ENCODE data around the gene PIGR.

PIGR gene

DNA sequence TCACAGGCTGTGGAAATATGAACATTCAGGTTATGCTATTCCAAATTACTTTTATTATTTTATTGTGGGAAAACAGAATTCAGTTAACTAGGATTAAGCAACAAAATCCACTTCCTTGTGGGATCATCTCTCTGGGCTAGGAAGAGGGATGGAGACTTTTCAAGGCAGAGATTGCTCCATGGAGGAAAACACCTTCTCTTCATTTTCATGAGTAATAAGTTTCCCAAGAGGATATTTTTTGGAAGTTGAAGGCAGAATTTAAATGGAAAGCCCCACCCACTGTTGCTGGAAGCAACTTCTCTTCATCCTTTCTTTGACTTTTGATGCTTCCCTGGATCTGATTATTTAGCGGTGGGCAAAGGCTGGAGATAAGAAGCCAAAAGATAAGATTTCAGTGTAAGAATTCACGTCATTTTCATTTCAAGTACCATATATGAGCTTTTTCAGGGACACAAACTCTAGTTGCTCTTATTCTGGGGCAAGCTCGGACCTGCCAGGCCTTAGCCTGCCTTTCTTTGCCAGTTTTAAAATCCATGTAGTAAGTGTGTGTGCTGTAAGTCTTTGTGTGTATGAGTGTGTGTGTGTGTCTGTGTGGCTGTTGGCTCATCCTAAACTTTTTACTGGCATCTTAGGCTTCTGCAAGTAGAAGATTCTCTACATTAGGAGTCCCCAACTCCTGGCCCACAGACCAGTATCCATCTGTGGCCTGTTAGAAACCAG, 60.8 kb downstream of the PIGR start:
- DNase-seq: no peak

DNA sequence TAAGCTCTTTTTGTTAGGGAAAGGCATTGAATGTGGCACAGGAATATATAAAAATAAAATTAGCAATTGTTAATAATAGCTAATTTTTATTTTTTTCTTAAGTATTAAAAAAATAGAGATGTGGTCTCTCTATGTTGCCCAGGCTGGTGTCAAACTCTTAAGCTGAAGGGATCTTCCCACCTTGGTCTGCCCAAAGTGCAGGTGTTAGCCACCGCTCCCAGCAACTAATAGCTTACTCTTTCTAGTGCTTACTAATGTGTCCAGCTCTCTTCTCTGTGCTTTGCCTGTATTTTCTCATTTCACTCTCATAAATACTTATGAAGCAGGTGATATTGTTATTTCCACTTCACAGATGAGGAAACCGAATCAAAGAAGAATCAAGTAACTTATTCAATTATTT, 62.4 kb downstream of the PIGR start:
- no peak for DNase-seq

DNA sequence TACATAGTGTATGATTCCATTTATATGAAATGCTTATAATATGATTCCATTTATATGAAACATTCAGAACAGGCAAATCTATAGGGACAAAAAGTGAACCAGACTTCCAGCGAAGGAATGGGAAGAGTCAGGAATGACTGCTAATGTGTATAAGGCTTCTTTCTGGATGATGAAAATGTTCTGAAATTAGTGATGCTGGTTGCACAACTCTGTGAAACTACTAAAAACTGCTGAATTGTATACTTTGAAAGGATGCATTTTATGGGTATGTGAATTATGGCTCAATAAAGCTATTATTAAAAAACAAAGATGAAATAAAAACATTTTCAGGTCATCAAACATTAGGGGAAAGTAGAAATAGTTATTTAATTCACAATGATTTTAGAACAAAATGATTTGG, 63.1 kb downstream of the PIGR start:
- no peak for DNase-seq

DNA sequence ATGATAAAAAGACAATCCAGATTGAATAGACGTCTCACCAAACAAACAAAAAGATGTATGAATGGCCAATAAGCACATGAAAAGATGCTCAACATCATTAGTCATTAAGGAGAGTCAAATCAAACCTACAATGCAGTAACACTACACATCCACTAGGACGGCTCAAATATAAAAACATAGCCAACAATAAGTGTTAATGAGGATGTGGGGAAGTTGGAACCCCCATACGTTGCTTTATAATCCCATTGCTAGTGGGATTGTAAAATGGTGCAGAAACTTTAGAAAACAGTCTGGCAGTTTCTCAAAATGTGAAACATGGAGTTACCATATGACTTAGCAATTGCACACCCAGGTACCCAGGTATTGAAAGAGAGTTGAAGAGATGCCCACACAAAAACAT, 63.7 kb downstream of the PIGR start:
- no peak for DNase-seq

GRCh38 chr1:206880314-206880713, 66.0 kb downstream of the PIGR start:
- no peak for DNase-seq
